H54 (cell line): ENCODE results near the gene PLAC8L1.

Experiments
- DNase-seq: peaks from one replicate; pipeline ENCODE4 v3.0.0; 2011; ENCODE audit warnings: low spot score, mixed read lengths; ENCODE audit not compliant: insufficient read length
- FAIRE-seq: peaks from 3 replicates; lab custom pipeline; 2011; peaks lifted over from hg19 to GRCh38; lab: Jason Lieb, UNC
- POLR2A ChIP-seq: IDR thresholded peaks from 2 replicates; pipeline ENCODE4 v1.6.1; 2011; ENCODE audit warnings: low read depth, mild to moderate bottlenecking, low read length

The PLAC8L1 gene

DNA sequence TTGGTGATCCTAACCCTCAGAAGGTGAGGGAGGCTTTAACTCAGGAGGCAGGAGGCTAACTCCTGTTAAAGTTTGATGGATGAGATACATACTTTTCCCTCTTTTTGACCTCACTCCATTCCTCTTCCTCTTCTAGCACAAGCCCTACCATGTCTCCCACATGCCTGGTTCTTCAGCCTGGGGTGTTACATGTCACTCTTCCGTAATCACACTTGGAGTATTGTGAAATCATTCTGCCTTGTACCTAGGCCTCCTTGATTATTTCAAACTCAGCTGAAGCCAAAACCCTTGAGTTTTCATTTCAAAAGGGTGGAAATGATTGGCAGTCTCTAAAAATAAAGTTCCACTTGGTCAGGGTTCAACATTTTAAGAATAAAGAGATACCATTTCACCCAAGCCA is 1.8 kb downstream of the PLAC8L1 start:
- no peak for DNase-seq
- no peak for TF ChIP-seq POLR2A
- no peak for FAIRE-seq

DNA sequence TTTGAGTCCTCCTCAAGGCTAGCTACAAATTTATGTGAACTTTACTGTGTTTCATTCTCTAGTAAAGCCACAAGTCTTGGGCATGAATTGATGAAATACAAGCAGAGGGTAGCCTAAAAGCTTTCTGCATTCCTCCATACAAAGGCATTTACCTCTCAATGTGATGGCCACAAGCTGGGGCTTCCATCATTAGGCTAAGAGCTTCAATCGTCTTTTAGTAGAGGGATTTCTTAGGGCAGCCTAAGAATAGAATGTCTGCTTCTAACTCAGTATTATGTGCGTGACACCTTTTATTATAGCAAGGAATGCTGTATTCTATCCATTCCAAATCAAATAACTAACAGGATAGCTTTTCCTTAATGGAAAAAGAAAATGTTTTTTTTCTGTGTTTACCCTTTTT is 3.7 kb downstream of the PLAC8L1 start:
- TF ChIP-seq POLR2A = no peak
- DNase-seq = no peak
- FAIRE-seq = no peak

DNA sequence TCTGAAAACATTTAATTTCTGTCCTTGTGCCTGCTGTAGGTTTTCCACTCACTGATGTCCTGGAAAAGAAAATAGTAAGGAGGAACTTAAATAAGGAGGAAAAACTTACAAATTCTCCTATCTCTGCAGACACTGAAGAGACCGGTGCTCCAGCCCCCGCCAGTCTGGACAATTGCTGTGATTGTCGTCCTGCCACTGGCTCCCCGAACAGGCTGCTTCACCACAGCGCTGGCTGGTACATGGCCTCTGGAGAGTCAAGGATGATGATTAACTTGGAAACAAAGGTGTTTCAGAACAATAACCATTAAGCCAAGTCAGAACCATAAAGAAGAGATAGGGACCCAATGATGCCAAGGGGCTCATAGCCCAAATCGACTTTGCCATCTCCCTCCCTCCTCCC is 7.3 kb downstream of the PLAC8L1 start:
- no peak for DNase-seq
- TF ChIP-seq POLR2A = no peak
- no peak for FAIRE-seq

DNA sequence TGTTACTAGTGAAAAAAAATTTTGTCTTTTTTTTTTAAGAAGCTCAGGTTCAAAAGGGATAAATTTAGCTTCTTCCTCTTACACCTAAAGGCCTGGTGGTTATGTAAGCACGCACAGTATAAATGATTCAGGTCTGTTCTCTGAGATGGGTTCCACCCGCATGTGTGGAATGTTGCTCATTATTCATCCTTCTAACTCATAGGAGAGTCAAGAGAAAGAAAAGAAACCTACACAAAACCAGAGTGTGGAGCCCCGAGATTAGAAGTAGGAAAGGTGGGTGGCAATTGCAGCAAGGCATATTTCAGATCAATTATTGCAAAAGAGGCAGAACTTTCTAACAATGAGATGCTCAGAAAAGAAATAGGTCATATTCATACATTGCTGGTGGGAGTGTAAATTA is 13.5 kb downstream of the PLAC8L1 start:
- TF ChIP-seq POLR2A = no peak
- DNase-seq = no peak
- no peak for FAIRE-seq

DNA sequence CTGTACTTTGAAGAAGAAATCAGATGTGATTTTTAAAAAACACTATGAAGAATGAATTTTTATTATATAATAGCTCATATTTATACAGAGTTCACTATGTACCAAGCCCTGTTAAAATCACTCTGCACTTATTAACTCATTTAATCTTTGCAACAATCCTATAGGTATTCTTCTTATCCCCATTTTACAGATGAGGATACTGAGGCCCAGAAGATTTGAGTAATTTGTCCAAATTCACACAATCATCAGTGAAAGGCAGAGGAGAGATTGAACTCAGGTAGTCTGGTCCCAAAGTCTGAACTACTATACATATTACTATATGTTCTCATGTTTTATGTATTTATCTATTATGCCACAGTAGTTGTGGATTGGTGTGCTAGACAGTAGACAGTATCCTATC is 16.1 kb downstream of the PLAC8L1 start:
- TF ChIP-seq POLR2A = no peak
- DNase-seq = no peak
- FAIRE-seq = no peak

DNA sequence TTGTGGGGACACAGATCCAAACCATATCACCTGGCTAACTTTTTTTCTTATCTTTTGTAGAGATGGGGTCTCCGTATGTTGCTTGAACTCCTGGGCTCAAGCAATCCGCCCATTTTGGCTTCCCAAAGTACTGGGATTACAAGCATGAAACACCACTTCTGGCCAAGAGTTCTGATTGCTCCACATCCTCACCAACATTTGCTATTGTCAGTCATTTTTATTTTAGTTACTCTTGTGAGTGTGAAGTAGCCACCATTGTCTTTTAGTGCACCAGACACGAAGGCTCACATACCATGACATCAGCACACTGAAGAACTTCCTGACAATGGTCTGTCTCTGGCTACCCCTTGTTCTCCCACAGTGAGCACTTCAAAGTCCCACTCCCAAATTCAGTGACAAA is 17.3 kb downstream of the PLAC8L1 start:
- no peak for TF ChIP-seq POLR2A
- FAIRE-seq (no peak), DNase-seq (no peak)

DNA sequence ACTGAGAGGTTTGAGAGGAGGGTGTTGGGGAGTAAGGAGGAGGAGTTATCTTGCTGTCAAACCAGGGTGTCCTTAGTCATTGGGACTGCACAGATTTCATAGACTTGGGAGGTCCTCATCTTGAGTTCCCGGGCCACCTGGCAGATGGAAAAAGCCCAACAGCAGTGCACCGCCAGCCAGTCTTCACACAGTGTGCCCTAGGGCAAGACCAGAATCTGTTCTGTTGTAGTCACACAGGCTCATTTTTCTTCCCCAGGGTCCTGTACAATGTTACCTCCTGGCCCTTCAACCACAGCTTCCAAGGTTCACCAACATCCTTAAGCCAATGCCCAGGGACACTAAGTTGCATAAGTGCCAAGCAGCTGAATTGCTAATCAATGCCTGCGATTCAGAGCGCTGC is 21.0 kb downstream of the PLAC8L1 start:
- DNase-seq (no peak), FAIRE-seq (no peak)
- no peak for TF ChIP-seq POLR2A

DNA sequence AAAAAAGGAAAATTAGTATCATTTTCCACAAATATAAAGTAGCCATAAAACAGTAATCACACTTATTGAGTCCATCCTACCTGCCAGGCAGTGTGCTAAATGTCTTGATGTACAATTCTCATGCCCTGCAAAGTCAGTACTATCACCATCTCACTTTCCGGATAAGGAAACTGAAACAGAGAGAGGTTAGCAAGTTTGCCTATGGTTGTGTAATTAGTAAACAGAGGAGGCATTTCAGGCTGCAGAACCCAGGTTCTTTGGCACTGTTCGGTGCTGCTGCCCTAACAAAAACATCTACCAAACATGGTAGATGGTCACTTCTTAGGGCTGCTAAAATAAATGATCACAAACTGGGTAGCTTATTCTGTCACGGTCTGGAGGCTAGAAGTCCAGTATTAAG is 22.6 kb downstream of the PLAC8L1 start:
- no peak for FAIRE-seq

DNA sequence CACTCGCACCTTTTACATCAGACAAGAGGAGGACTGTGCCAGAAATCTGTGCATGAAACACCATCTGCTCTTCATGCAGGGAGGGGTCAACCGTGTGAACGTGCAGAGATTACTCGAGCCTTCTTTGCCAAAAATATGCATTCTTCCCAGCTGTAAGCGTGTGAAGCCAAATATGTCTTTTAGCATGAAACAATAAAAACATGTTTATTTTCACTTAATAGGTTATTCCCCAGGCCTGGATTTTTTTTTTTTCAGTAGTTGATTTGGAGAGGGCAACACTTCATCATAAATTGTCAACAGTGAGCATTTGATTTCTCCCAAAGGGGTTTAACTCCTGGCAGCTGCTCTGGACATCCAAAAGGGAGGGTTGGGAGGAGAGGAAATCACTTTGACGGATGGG is 23.8 kb downstream of the PLAC8L1 start:
- FAIRE-seq = no peak
- TF ChIP-seq POLR2A = no peak
- no peak for DNase-seq

More for the DNA sequence above, 22.6 kb downstream of the PLAC8L1 start:
- DNase-seq = no peak
- TF ChIP-seq POLR2A = no peak

DNA sequence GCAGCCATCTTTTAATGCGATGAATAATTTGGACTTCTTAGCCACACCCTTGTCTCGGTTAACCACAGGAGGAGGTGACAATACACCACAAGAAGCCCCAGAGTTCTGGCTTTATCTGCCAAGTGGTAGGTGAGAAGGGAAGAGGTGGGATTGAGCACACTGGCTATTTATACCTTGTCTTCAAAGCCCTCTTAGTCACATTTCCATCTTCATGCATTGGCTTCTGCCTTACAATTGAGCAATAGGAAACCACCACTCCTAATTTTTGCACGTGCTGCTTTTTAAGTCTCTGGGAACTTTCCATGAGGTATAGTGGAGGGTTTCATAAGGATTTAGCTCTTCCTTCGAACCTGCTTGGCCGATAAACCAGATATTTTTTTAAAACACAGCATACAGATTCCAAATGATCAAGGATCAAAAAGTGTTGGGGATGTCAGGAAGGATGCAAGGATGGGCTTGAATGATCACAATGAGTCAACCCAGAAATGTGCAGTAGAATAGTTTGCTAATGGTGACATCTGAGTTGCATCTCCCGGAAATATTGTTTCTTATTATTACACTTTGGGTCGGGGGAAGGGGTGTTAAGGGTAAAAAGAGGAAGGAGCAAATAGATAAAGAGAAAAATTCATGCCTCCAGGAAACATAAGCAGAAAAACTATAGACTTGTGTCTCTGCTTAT is 25.5 kb downstream of the PLAC8L1 start:
- no peak for FAIRE-seq
- TF ChIP-seq POLR2A = no peak
- DNase-seq = no peak

DNA sequence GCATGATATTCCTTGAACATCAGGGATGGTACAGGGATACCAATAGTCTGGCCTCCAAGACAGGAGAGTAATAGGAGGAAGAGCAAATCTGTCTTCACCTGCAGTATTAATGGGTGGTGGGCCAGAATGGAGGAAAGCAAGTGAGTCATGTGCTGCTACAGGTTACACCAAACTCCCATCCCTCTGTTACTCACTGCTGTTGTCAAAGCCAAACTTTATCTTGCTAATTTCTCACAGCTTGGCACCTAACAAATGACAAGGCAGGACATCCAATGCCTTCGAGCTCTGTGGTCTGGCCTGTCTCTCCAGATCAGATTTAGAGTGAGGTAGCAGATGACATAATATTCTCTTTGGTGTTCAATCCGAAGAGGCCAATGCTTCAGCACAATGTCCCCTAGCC is 26.8 kb downstream of the PLAC8L1 start:
- FAIRE-seq (no peak), DNase-seq (no peak)
- no peak for TF ChIP-seq POLR2A

DNA sequence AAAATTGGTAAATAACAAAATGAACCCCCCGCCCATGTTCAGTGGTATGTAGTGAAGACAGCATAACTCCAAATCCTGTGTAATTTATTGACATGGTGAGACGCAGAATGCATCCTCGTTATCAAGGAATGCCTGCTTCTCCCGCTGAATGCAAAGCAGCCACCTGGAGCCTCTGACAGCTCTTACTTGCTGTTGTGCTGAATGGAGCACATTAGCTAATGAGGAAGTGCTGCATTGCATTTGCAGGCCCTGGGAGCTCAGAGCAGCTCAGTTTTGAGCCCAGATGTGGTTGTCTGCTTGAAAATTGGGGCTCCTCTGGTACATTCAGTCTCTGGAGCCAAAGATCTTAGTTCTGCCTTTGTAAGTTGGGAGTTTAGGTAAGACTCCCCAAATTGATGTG is 28.9 kb downstream of the PLAC8L1 start:
- no peak for DNase-seq
- TF ChIP-seq POLR2A = no peak
- FAIRE-seq = no peak

DNA sequence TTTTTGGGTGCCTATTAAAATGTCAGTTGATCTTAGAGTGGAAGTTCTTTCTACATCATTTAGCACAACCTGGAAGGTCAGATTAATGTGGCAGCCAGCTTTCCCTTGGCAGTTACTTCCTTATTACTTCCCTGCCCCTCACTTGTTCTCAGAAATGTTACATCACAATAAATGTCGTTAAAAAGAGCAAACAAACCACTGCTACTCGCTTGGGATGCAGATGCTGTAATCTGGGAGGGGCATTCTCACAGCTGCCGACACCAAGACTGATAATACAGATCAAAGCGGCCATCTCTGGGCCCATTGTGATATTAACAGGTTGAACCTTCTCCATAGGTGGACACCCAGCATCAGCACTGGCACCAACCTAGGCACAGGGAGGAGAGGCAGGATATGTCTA is 29.3 kb downstream of the PLAC8L1 start:
- DNase-seq (no peak), FAIRE-seq (no peak)
- TF ChIP-seq POLR2A = no peak

DNA sequence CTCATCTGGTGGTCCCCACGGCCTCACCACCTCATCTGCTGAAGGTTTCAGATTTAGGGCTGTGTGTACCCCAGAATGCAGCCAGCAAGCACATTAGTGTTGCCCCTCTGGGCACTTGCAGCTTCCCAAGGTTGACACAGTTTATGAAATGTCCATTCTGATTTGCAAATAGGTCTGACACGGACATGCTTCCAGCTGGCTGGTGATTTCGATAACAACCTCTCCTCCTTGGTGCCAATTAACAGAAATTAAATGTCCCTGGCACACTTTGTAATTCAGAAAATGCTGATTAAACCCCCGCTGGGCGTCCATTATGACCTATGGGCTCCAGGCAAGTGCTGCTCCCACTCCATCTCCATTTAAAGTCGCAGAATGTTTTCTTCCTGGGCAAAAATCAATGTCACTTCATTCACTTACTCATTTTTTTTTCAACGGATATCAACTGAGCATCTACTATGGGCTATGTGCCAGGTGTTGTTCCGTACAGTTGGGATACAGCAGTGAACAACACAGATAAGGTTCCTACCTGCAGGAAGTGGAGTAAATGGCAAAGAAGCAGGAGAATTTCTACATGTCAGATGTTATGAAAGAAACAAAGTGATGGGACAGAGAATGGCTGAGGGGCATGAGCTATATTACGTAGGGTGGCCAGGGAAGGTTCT is 32.0 kb downstream of the PLAC8L1 start:
- no peak for TF ChIP-seq POLR2A
- FAIRE-seq = no peak

DNA sequence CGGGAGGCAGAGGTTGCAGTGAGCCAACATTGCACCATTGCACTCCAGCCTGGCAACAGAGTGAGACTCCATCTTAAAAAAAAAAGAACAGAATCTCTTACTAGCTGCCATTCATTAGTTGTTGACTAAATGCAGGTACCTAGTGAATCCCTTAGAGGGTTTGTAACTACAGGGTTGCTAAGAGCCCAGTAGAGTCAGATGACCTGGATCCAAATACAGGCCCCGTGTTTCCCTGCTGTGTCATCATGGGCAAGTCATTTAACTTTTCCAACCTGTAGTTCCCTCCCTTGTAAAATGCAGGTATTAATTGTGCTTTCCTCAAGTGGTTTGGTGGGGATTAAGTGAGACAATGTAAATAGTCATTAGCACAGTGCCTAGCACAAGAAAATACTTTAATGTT is 32.8 kb downstream of the PLAC8L1 start:
- DNase-seq (no peak), FAIRE-seq (no peak)
- no peak for TF ChIP-seq POLR2A

More for the DNA sequence above, 32.0 kb downstream of the PLAC8L1 start:
- DNase-seq = no peak
